ENCODE data around the gene KRTAP19-4.

- TF ChIP-seq POLR2AphosphoS5 (IDR thresholded peaks at IDR 0.05): no peak
- no peak for TF ChIP-seq CTCF (IDR thresholded peaks at IDR 0.05)
- TF ChIP-seq POLR2A (IDR thresholded peaks at IDR 0.05; ENCODE audit: low read depth): no peak
- TF ChIP-seq EP300 (IDR thresholded peaks at IDR 0.05): no peak
Observed at GRCh38 chr21:30502041-30502440, 5.1 kb upstream of the KRTAP19-4 start, which contains the start of gene KRTAP19-5.

All from esophagus muscularis mucosa (tissue), 4 donors.